Thoracic aorta (tissue), 2 donors: ENCODE results near the gene TAF10. TPM values are rescaled to one million over a fixed set of nuclear protein-coding genes. Genes with fewer than 3 reads are reported as not detected.

Experiments used
- ATAC-seq: fragments of 150-250 bp; one replicate; pipeline ENCODE4 v1.8.0; 2017; ENCODE audit warnings: low read depth; ENCODE audit not compliant: insufficient number of reproducible peaks, low FRiP score
- DNase-seq: peaks from one replicate; pipeline ENCODE4 v3.0.0-alpha.2; 2020; ENCODE audit warnings: low spot score
- H3K27ac ChIP-seq, 2 donors: fragments of 200-600 bp; sonication (generic); 1 replicate in 1 of 2; 2 replicates in 1 of 2; pipeline ENCODE4 v1.5.1; 2016; ENCODE audit warnings: mild to moderate bottlenecking in 2 of 2, moderate library complexity in 2 of 2
- H3K27me3 ChIP-seq: fragments of 200-600 bp; sonication (generic); replicated peaks from 2 replicates; pipeline ENCODE4 v1.6.0; 2016; ENCODE audit warnings: mild to moderate bottlenecking; ENCODE audit not compliant: insufficient read depth
- H3K36me3 ChIP-seq: fragments of 200-600 bp; sonication (generic); one replicate; pipeline ENCODE4 v1.5.1; 2016
- H3K4me1 ChIP-seq, 2 donors: fragments of 200-600 bp; sonication (generic); 1 replicate in 1 of 2; 2 replicates in 1 of 2; pipeline versions ENCODE4 v1.5.1 to v1.6.0; 2016; ENCODE audit warnings: low read depth in 2 of 2, mild to moderate bottlenecking in 1 of 2; ENCODE audit not compliant: control insufficient read depth in 1 of 2
- H3K4me3 ChIP-seq: fragments of 200-600 bp; sonication (generic); 2 replicates; pipeline ENCODE4 v1.5.1; 2016; ENCODE audit warnings: mild to moderate bottlenecking
- H3K9me3 ChIP-seq: fragments of 200-600 bp; sonication (generic); 2 replicates; pipeline ENCODE4 v1.5.1; 2016
- CTCF ChIP-seq: fragments of 200-600 bp; sonication (generic); IDR thresholded peaks from one replicate; pipeline ENCODE4 v1.5.1; 2019; ENCODE audit warnings: antibody characterized with exemption
- total RNA-seq, 2 donors: library from RNA; depleted of rRNA; stranded (reverse); fragments of >200 nt; gene quantifications; one replicate each; pipeline versions ENCODE4 v1.1.0 to v1.2.3, GENCODE V29; 2016

Gene TAF10
- total RNA-seq, 2 donors from 2014 or later: 39.5 to 40.0 TPM

DNA sequence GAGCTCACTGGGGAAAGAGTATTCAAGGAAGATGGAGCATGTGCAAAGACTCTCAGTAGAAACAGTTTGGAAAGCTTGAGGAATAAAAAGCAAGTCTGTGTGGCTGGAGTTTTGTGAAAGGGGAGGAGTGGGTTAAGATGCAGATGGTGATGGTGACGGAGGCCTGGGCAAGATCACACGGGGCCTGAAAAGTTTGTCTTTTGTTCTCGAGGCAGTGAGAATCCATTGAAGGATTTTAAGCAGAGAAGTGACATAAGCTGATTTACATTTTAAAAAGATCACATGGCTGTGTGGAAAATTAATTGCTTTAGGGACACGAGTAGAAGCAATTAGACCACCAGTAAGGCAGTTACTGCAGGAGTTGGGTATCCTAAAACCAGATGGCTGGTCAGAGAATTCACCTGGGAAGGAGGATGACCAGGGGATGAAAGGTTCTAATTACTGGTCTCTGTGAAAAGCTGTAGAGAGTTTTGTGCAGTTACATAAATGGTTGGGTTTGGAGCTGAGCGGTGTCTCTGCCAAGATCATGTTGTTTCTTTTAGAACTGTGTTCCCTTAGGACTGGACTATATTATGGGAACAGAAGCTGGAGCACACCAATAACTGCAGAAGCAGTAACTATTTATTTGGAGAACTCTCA is 15.7 kb downstream of the TAF10 start:
- no peak for TF ChIP-seq CTCF
- ATAC-seq: no peak

GRCh38 chr11:6594142-6594768 is 17.8 kb downstream of the TAF10 start:
- no peak overlapping the region for H3K27ac ChIP-seq
- peaks cover 5 to 19% of the 10 kb centered on the region in 2 donors for H3K4me1 ChIP-seq
- H3K4me3 ChIP-seq: no peak overlapping the region
- no peak for DNase-seq
- peaks cover 30% of the 10 kb centered on the region for H3K36me3 ChIP-seq
- no peak for TF ChIP-seq CTCF
- no peak for ATAC-seq
- H3K27me3 ChIP-seq: no peaks in the 10 kb centered on the region
- no peaks in the 10 kb centered on the region for H3K9me3 ChIP-seq

More for the DNA sequence above, 15.7 kb downstream of the TAF10 start:
- Histone ChIP-seq H3K27me3 (no peaks in the 10 kb centered on the region), H3K9me3 (no peaks in the 10 kb centered on the region), H3K27ac (peak overlapping the region; percentile 0 to 65), H3K4me1 (peaks cover 5 to 35% of the 10 kb centered on the region in 2 donors), H3K4me3 (no peak overlapping the region), H3K36me3 (peaks cover 43% of the 10 kb centered on the region)
- DNase-seq: no peak

DNA sequence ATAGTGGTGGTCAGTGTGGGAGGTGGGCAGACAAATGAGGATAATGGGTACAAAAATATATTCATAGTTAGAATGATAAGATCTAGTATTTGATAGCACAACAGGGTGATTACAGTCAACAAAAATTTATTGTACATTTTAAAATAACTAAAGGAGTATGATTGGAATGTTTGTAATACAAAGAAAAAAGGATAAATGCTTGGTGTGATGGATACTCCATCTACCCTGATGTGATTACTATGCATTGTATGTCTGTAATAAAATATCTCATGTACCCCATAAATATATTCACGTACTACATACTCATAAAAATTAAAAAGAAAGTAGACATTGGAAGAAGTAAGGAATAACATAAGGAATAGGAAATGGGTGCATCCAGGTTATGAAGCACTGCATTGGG is 24.0 kb downstream of the TAF10 start:
- Histone ChIP-seq H3K36me3 (peaks cover 11% of the 10 kb centered on the region), H3K27ac (no peak overlapping the region), H3K27me3 (no peaks in the 10 kb centered on the region), H3K9me3 (peaks cover 2% of the 10 kb centered on the region), H3K4me1 (peaks cover 3 to 13% of the 10 kb centered on the region in 2 donors), H3K4me3 (no peak overlapping the region)
- TF ChIP-seq CTCF: no peak
- DNase-seq (no peak), ATAC-seq (no peak)

GRCh38 chr11:6587360-6587953 is 24.6 kb downstream of the TAF10 start:
- peaks cover 2% of the 10 kb centered on the region for H3K9me3 ChIP-seq
- no peak for DNase-seq
- H3K4me3 ChIP-seq: no peak overlapping the region
- H3K27ac ChIP-seq: no peak overlapping the region
- no peak for ATAC-seq
- H3K36me3 ChIP-seq: peaks cover 9% of the 10 kb centered on the region
- no peak for TF ChIP-seq CTCF
- H3K4me1 ChIP-seq: peaks cover 3 to 13% of the 10 kb centered on the region in 2 donors
- H3K27me3 ChIP-seq: no peaks in the 10 kb centered on the region
